HL-60 (cell line): ENCODE results near the gene ZSCAN29.
"Not testable (repeated sequence)": the region's sequence is repeated elsewhere in the genome, so short reads cannot be mapped to it uniquely, and the experiment has no call there.

Source experiments
- DNase-seq, 2 experiments: peaks; one replicate each; pipeline ENCODE4 v3.0.0-alpha.2; 2010 to 2020; ENCODE audit warnings: low read depth in 1 of 2, low spot score in 1 of 2
- H3K27ac ChIP-seq: fragments of 250-450 bp; sonication (Bioruptor Pico); replicated peaks from 2 replicates; pipeline ENCODE4 v1.5.1; 2020; ENCODE audit warnings: mild to moderate bottlenecking, moderate library complexity
- H3K27me3 ChIP-seq: fragments of 250-450 bp; sonication (Bioruptor Pico); 2 replicates; pipeline ENCODE4 v1.5.1; 2021; ENCODE audit warnings: mild to moderate bottlenecking, moderate library complexity; ENCODE audit not compliant: insufficient read depth, poor library complexity, severe bottlenecking
- H3K4me3 ChIP-seq: replicated peaks from 2 replicates; pipeline ENCODE4 v1.5.1; 2011; ENCODE audit warnings: mild to moderate bottlenecking, control low read depth, low read length; ENCODE audit not compliant: insufficient read depth
- CTCF ChIP-seq: IDR thresholded peaks from one replicate; pipeline ENCODE4 v1.5.1; 2011; ENCODE audit warnings: low read length, control low read depth, inconsistent platforms; ENCODE audit not compliant: insufficient read depth
- GABPA ChIP-seq: IDR thresholded peaks from 2 replicates; pipeline ENCODE4 v1.6.1; 2012; ENCODE audit warnings: low read depth
- POLR2AphosphoS5 ChIP-seq: IDR thresholded peaks from 2 replicates; pipeline ENCODE4 v1.6.1; 2012; ENCODE audit warnings: low read depth
- REST ChIP-seq: IDR thresholded peaks from 2 replicates; pipeline ENCODE4 v1.6.1; 2012; ENCODE audit warnings: low read depth; ENCODE audit not compliant: insufficient replicate concordance
- SPI1 ChIP-seq: IDR thresholded peaks from 2 replicates; pipeline ENCODE4 v1.6.1; 2012; ENCODE audit warnings: low read depth, mild to moderate bottlenecking, borderline replicate concordance

ZSCAN29 gene

GRCh38 chr15:43406808-43407207, 36.0 kb upstream of the ZSCAN29 start:
- H3K27ac ChIP-seq: no peak overlapping the region
- DNase-seq: no peak
- H3K4me3 ChIP-seq: no peak overlapping the region
- 0 out of 2 replicates have a peak, but pooled peaks have one; percentile 17 for TF ChIP-seq POLR2AphosphoS5
- TF ChIP-seq GABPA: no peak
- TF ChIP-seq SPI1: no peak
- no peak for TF ChIP-seq CTCF
- TF ChIP-seq REST: no peak
- no peaks in the 10 kb centered on the region for H3K27me3 ChIP-seq

- Histone ChIP-seq H3K27me3 (no peaks in the 10 kb centered on the region), H3K27ac (no peak overlapping the region), H3K4me3 (no peak overlapping the region)
- no peak for TF ChIP-seq POLR2AphosphoS5
- no peak for TF ChIP-seq CTCF
- no peak for DNase-seq
These were observed 35.3 kb upstream of the ZSCAN29 start for GRCh38 chr15:43406189-43406588.

GRCh38 chr15:43404130-43404529, 33.3 kb upstream of the ZSCAN29 start:
- no peak overlapping the region for H3K27ac ChIP-seq
- TF ChIP-seq GABPA (no peak), SPI1 (no peak), CTCF (no peak)
- DNase-seq: no peak
- no peak overlapping the region for H3K4me3 ChIP-seq
- no peaks in the 10 kb centered on the region for H3K27me3 ChIP-seq

- no peak for DNase-seq
- no peak overlapping the region for H3K4me3 ChIP-seq
- no peak for TF ChIP-seq GABPA
These were observed 32.8 kb upstream of the ZSCAN29 start for GRCh38 chr15:43403616-43404015.

GRCh38 chr15:43402255-43402654, 31.4 kb upstream of the ZSCAN29 start:
- Histone ChIP-seq H3K27me3 (no peaks in the 10 kb centered on the region), H3K27ac (no peak overlapping the region), H3K4me3 (no peak overlapping the region)
- no peak for TF ChIP-seq CTCF
- no peak for TF ChIP-seq SPI1
- no peak for TF ChIP-seq REST
- no peak for DNase-seq

More at GRCh38 chr15:43403616-43404015, 32.8 kb upstream of the ZSCAN29 start:
- no peak overlapping the region for H3K27ac ChIP-seq
- no peaks in the 10 kb centered on the region for H3K27me3 ChIP-seq

- H3K4me3 ChIP-seq, H3K27me3 ChIP-seq, DNase-seq, H3K27ac ChIP-seq: not testable (repeated sequence)
These were observed 22.7 kb upstream of the ZSCAN29 start for GRCh38 chr15:43393592-43393991.
